GM18498 (cell line): ENCODE measurements around the gene CCT5.
"Not testable (repeated sequence)": the region's sequence is repeated elsewhere in the genome, so short reads cannot be mapped to it uniquely, and the experiment has no call there.

Experiments
- ATAC-seq: cut with Tn5 transposase; IDR thresholded peaks from one replicate; pipeline ENCODE4 v1.9.1; 2021; ENCODE audit warnings: mild to moderate bottlenecking, moderate library complexity; ENCODE audit not compliant: unreplicated experiment

Gene CCT5

GRCh38 chr5:10275460-10275859 is 25.4 kb downstream of the CCT5 start:
- ATAC-seq = no peak

- no peak for ATAC-seq
These were observed 25.9 kb downstream of the CCT5 start for GRCh38 chr5:10275991-10276390.

- no peak for ATAC-seq
These were observed 26.6 kb downstream of the CCT5 start for GRCh38 chr5:10276691-10277090.

GRCh38 chr5:10277773-10278630 is 27.9 kb downstream of the CCT5 start:
- ATAC-seq = no peak

GRCh38 chr5:10278658-10279279 is 28.7 kb downstream of the CCT5 start:
- no peak for ATAC-seq

GRCh38 chr5:10279328-10279727 is 29.2 kb downstream of the CCT5 start:
- no peak for ATAC-seq

- no peak for ATAC-seq
These were observed 30.0 kb downstream of the CCT5 start for GRCh38 chr5:10279925-10280720.

- peak; percentile 88 for ATAC-seq
These were observed 34.0 kb downstream of the CCT5 start for GRCh38 chr5:10283927-10284635.

- ATAC-seq = not testable (repeated sequence)
These were observed 35.3 kb downstream of the CCT5 start for GRCh38 chr5:10285362-10285761.

- ATAC-seq = no peak
These were observed 36.2 kb downstream of the CCT5 start for GRCh38 chr5:10286162-10286861.

GRCh38 chr5:10286862-10287227 is 36.8 kb downstream of the CCT5 start:
- no peak for ATAC-seq

GRCh38 chr5:10288592-10289219 is 38.6 kb downstream of the CCT5 start:
- ATAC-seq = peak; percentile 75

- ATAC-seq = no peak
These were observed 39.3 kb downstream of the CCT5 start for GRCh38 chr5:10289353-10289752.

GRCh38 chr5:10289991-10290390 is 39.9 kb downstream of the CCT5 start:
- no peak for ATAC-seq

- ATAC-seq = no peak
These were observed 40.4 kb downstream of the CCT5 start for GRCh38 chr5:10290438-10290837.

- no peak for ATAC-seq
These were observed 41.7 kb downstream of the CCT5 start for GRCh38 chr5:10291692-10292339.

GRCh38 chr5:10293907-10294662 is 44.0 kb downstream of the CCT5 start:
- ATAC-seq = no peak

GRCh38 chr5:10295619-10296326 is 45.7 kb downstream of the CCT5 start:
- no peak for ATAC-seq
